Esophagus muscularis mucosa (tissue), 3 donors: ENCODE measurements around the gene SYT5.

Experiments used
- POLR2A ChIP-seq: fragments of 450-650 bp; IDR thresholded peaks from one replicate; pipeline ENCODE4 v1.6.1; 2017; ENCODE audit warnings: antibody characterized with exemption, moderate library complexity, mild to moderate bottlenecking, low read depth
- POLR2AphosphoS5 ChIP-seq, 2 donors: sonication (generic); formaldehyde crosslinking; IDR thresholded peaks; one replicate each; pipeline ENCODE4 v1.6.1; 2017; ENCODE audit warnings: antibody characterized with exemption in 2 of 2
- TF ChIP-seq, protein P1 (sequence below), 3 experiments: fragments of 200-600 bp in 2 of 3; fragments of 450-650 bp in 1 of 3; sonication (generic) in 2 of 3; IDR thresholded peaks; one replicate each; pipeline ENCODE4 v1.5.1; 2017 to 2019; ENCODE audit warnings: antibody characterized with exemption in 3 of 3, mild to moderate bottlenecking in 2 of 3, moderate library complexity in 1 of 3

DNA sequence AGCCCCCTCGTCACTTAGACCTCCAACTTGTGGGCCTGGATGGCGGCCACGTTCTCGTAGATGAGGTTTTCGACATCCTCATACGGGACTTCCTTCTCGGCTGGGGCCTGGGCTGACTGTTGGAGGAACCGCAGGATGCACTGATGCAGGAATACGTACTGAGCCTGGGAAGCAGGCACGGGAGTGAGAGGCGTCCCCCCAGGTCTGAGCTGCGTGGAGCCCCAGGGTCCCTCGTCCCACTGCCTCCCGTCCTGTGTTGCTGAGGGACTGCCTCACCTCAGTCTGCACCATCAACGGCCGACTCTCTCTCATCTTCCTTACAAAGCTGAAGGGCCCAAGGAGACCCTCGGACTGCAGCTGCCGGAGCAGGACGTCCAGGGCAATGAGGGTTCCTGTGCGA, 1.7 kb upstream of the SYT5 start:
- no peak for TF ChIP-seq POLR2A
- TF ChIP-seq, protein P1, sequence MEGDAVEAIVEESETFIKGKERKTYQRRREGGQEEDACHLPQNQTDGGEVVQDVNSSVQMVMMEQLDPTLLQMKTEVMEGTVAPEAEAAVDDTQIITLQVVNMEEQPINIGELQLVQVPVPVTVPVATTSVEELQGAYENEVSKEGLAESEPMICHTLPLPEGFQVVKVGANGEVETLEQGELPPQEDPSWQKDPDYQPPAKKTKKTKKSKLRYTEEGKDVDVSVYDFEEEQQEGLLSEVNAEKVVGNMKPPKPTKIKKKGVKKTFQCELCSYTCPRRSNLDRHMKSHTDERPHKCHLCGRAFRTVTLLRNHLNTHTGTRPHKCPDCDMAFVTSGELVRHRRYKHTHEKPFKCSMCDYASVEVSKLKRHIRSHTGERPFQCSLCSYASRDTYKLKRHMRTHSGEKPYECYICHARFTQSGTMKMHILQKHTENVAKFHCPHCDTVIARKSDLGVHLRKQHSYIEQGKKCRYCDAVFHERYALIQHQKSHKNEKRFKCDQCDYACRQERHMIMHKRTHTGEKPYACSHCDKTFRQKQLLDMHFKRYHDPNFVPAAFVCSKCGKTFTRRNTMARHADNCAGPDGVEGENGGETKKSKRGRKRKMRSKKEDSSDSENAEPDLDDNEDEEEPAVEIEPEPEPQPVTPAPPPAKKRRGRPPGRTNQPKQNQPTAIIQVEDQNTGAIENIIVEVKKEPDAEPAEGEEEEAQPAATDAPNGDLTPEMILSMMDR (IDR thresholded peaks at IDR 0.05), result no peak
- TF ChIP-seq POLR2AphosphoS5 (IDR thresholded peaks at IDR 0.05), result no peak
